ENCODE data around the gene TUSC7.

- TF ChIP-seq POLR2AphosphoS5 (IDR thresholded peaks at IDR 0.05; ENCODE audit: low read depth), result no peak
- TF ChIP-seq CTCF (IDR thresholded peaks at IDR 0.05; ENCODE audit: insufficient read depth, low read length), result no peak
- TF ChIP-seq REST (IDR thresholded peaks at IDR 0.05; ENCODE audit: insufficient replicate concordance, low read depth), result no peak
- no peak for TF ChIP-seq GABPA (IDR thresholded peaks at IDR 0.05; ENCODE audit: low read depth)
Observed at GRCh38 chr3:116709479-116709878, at the start of gene TUSC7.

All from HL-60 (cell line).